22Rv1 (cell line): ENCODE measurements around the gene KLF13.

Source experiments
- H3K27ac ChIP-seq: fragments of 450-650 bp; 2 replicates; pipeline ENCODE4 v1.5.1; 2017
- ZFX ChIP-seq: fragments of 450-650 bp; IDR thresholded peaks from 2 replicates; pipeline ENCODE4 v1.6.1; 2017; ENCODE audit warnings: antibody characterized with exemption, borderline replicate concordance
- TF ChIP-seq, protein P1 (sequence below): fragments of 450-650 bp; IDR thresholded peaks from 2 replicates; pipeline ENCODE4 v1.5.1; 2017; ENCODE audit warnings: mild to moderate bottlenecking

Gene KLF13

DNA sequence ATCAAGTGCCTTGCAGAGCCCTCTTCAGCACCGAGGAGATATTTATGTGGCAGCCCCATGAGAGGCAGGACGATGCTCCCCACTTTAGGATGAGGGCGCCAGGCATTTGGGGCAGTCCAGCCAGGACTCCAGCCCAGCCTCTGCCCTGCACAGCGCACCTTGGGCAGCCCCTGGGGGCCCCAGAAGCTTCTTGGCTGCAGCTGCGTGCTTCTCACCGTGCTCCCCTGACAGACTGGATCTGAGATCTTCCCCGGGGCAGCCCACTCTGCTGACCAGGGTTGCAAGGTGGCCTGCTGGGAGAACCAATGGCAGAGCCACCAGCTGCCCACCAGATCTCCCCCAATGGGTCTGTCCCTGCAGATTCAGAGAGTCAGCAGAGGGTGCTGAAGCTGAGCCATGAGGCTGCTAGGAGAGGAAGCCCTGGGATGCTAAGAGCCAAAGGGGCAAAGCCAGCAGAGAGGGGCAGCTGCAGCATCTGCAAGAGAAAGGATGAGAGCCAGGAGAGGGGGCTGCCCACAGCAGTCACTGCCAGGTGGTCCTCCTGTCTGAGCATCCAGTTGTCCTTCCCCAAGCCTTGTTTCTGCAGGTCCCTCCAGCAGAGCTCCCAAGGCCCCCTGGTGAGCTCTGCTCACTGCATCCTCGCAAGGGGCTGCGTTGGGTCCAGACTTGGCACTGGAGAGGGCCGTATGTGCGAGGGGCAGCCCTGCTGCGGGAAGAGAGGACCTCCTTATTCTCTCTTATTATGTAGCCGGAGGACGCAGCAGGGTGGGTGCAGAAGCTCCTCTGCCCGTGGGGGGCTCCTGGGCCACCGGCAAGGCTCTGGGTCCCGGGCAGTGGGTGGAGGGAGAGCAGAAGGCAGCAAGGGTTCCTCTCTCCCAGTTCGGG is 14.7 kb upstream of the KLF13 start:
- TF ChIP-seq, protein P1, sequence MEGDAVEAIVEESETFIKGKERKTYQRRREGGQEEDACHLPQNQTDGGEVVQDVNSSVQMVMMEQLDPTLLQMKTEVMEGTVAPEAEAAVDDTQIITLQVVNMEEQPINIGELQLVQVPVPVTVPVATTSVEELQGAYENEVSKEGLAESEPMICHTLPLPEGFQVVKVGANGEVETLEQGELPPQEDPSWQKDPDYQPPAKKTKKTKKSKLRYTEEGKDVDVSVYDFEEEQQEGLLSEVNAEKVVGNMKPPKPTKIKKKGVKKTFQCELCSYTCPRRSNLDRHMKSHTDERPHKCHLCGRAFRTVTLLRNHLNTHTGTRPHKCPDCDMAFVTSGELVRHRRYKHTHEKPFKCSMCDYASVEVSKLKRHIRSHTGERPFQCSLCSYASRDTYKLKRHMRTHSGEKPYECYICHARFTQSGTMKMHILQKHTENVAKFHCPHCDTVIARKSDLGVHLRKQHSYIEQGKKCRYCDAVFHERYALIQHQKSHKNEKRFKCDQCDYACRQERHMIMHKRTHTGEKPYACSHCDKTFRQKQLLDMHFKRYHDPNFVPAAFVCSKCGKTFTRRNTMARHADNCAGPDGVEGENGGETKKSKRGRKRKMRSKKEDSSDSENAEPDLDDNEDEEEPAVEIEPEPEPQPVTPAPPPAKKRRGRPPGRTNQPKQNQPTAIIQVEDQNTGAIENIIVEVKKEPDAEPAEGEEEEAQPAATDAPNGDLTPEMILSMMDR: no peak
- no peak for TF ChIP-seq ZFX

DNA sequence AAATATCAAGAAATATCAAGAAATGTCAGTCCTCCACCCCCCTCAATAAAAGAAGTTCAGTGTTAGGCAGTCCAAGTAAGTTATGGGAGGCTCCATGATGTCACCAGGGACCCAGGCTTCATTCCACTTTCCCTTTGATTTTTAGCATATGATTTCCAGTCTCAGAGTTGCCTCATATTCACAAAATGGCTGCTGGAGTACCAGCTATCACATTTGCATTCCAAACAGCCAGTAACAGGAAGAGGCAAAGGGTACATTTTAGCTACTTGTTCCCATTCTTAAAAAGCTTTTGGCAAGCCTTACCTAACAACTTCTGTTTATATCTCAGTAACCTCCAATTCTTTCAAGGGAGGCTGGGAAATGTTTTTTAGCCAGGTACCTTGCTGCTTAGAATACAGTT is 13.4 kb upstream of the KLF13 start:
- no peak overlapping the region for H3K27ac ChIP-seq
- TF ChIP-seq, protein P1: no peak
- TF ChIP-seq ZFX: no peak

More for the DNA sequence above, 14.7 kb upstream of the KLF13 start:
- no peak overlapping the region for H3K27ac ChIP-seq

DNA sequence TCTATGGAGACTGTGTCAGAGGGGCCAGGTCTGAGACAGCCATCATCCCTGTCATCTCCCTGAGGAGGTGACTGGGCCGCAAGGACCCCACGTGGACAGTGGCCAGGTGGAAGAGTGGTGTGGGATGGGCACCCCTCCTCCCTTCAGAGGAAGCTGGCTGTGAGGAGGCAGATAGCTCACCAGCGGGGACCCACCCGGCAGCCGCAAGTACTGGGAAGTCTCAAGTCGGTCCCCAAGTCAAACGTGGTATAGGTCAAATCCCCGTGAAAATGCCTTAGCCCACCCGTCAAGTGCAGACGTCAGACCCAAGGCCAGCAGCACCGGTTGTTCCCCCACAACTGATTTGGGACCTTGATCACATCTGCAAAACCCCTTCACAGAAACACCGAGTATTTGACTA is 12.3 kb upstream of the KLF13 start:
- TF ChIP-seq ZFX: no peak
- TF ChIP-seq, protein P1: no peak
- no peak overlapping the region for H3K27ac ChIP-seq

DNA sequence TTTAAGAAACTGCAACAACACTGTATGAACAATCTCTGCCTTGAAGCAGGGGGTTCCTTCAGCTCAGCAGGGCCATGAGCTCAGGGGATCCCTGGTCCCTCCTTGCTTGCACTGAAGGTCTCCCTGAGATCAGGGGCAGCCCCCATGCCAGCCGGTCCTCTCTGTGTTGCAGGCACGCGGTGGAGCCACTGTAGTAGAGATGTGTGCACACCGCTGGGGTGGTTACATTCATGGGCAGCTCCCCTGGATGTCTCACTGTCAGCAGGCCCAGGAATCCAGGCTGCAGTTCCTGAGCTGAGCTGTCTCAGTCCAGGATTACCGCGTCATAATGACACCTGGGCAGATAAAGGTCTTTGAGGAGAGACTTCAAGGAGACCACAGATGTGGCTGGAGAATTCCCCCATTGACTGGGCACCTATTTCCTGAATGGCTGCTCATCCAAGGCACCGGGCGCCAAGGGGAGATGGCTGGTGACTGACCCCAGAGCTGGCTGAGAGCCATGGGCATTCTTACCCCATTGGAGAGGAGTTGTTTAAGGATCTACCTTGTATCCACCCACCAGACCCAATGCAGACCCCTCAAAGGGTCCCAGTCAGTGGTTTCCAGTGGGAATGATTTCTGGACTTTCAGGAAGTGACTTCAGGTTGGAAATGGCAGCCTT is 10.4 kb upstream of the KLF13 start:
- H3K27ac ChIP-seq: no peak overlapping the region
- no peak for TF ChIP-seq ZFX
- TF ChIP-seq, protein P1: no peak

DNA sequence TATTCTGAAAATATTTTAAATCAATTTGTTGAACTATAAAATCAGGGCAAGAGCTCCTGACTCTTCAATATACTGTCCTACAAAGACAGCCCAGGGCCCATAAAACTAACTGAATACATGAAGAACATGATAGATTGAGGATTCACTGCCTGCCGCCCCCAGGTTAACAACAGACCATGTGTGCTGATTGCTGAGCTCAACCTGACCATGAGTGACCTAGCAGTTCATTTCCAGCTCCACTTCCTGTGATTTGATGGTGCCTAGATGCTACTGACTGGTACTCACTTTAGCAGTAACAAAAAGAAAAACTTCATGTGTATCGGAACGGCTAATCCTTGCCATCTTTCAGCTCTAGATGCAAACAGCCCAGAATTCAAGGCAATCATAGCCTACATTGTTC is 9.6 kb upstream of the KLF13 start:
- H3K27ac ChIP-seq: no peak overlapping the region
- no peak for TF ChIP-seq ZFX
- TF ChIP-seq, protein P1: no peak

DNA sequence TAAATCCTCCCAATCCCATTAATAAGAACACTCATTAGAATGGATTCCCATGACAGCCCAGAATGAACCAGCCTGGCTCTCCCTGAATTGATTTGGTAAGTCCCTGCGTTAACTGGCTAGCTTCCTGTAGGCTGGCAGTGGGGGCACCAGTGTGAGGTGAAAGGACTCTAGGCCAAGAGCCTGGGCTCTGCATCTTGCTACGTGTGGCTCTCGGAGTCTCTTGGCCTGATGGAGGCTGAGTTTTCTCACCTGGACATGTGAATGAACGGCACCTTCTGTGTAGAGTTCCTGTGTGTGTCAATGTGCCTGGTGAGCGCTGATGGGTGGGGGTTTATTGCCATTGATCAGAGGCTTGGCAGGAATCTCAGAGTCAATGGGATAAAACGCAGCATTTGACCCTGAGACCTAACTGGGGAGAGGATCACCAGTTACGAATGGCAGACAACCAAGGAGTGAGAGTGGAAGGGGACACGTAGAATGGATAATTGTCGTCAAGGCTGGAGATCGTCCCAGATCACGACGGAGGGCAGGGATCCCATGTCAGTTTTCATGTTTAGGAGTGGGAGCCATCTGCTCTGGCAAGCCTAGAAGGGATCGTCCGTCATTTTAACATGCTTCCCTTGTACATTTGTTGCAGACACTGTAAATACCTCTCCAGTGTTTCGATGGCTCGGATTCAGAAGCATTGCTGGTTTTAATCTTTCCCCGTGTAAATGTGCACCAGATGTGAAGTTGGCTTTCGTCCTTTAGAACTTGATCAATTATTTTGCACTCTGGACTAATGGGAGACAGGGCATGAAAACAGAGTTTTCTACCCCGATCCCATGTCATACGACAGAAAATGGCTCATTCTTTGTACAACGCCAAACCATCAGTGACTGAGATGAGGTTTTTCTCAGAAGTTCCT is 9.0 kb upstream of the KLF13 start:
- no peak overlapping the region for H3K27ac ChIP-seq
- TF ChIP-seq ZFX: no peak
- TF ChIP-seq, protein P1: no peak
